ENCODE results near the gene TRIM34. TPM values are rescaled to one million over a fixed set of nuclear protein-coding genes. Genes with fewer than 3 reads are reported as not detected.
"Not testable (repeated sequence)": the region's sequence is repeated elsewhere in the genome, so short reads cannot be mapped to it uniquely, and the experiment has no call there.

Gene TRIM34
- total RNA-seq, 1 donor from 2014 or later = 4.6 TPM

GRCh38 chr11:5580577-5580976, 44.2 kb upstream of the TRIM34 start, which contains the start of gene OR52B6:
Gene OR52B6, plus strand, starts transcription at chr11:5580877. Its CDS starts 0 bp downstream, at chr11:5580877.
- Histone ChIP-seq H3K36me3 (ENCODE audit: insufficient read depth, low read length) (no peaks in the 10 kb centered on the region), H3K27ac (ENCODE audit: low read depth, low read length) (no peak within 1 kb of the TSS), H3K9me3 (ENCODE audit: insufficient read depth, low read depth, low read length) (no peaks in the 10 kb centered on the region), H3K4me3 (ENCODE audit: insufficient read depth, low read depth, low read length) (no peak within 1 kb of the TSS), H3K4me1 (ENCODE audit: insufficient read depth, low read length) (no peaks in the 10 kb centered on the region), H2AFZ (ENCODE audit: low read depth, low read length) (no peak within 1 kb of the TSS), H4K20me1 (ENCODE audit: insufficient read depth, low read length) (no peaks in the 10 kb centered on the region), H3K79me2 (ENCODE audit: insufficient read depth, low read length) (no peaks in the 10 kb centered on the region), H3K27me3 (ENCODE audit: insufficient read depth, low read length) (no peaks in the 10 kb centered on the region), H3K9ac (ENCODE audit: low read length) (no peak within 1 kb of the TSS), H3K4me2 (ENCODE audit: low read length) (no peak within 1 kb of the TSS)
- Mint-ChIP-seq H3K36me3 (ENCODE audit: low read depth, unreplicated experiment) (no peaks in the 10 kb centered on the region), H3K27ac (ENCODE audit: unreplicated experiment) (no peak within 1 kb of the TSS), H3K9me3 (ENCODE audit: unreplicated experiment) (peaks cover 2% of the 10 kb centered on the region), H3K4me3 (ENCODE audit: unreplicated experiment) (no peak within 1 kb of the TSS), H3K4me1 (ENCODE audit: low read depth, unreplicated experiment) (no peaks in the 10 kb centered on the region), H3K27me3 (ENCODE audit: low read depth, unreplicated experiment) (no peaks in the 10 kb centered on the region)
- no peak for DNase-seq (ENCODE audit: low read depth)
- TF ChIP-seq, protein P1, sequence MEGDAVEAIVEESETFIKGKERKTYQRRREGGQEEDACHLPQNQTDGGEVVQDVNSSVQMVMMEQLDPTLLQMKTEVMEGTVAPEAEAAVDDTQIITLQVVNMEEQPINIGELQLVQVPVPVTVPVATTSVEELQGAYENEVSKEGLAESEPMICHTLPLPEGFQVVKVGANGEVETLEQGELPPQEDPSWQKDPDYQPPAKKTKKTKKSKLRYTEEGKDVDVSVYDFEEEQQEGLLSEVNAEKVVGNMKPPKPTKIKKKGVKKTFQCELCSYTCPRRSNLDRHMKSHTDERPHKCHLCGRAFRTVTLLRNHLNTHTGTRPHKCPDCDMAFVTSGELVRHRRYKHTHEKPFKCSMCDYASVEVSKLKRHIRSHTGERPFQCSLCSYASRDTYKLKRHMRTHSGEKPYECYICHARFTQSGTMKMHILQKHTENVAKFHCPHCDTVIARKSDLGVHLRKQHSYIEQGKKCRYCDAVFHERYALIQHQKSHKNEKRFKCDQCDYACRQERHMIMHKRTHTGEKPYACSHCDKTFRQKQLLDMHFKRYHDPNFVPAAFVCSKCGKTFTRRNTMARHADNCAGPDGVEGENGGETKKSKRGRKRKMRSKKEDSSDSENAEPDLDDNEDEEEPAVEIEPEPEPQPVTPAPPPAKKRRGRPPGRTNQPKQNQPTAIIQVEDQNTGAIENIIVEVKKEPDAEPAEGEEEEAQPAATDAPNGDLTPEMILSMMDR (IDR thresholded peaks at IDR 0.05; ENCODE audit: insufficient read depth, low read depth, low read length) = no peak
- no peak for TF ChIP-seq EZH2 (IDR thresholded peaks at IDR 0.05; ENCODE audit: insufficient read depth, low read length)
- no peak for FAIRE-seq

- no peaks in the 10 kb centered on the region for H3K36me3 ChIP-seq (ENCODE audit: insufficient read depth, low read length)
- no peak overlapping the region for H2AFZ ChIP-seq (ENCODE audit: low read depth, low read length)
- H3K4me2 ChIP-seq (ENCODE audit: low read length) = no peak overlapping the region
- H3K79me2 ChIP-seq (ENCODE audit: insufficient read depth, low read length) = no peaks in the 10 kb centered on the region
- H3K36me3 Mint-ChIP-seq (ENCODE audit: low read depth, unreplicated experiment) = no peaks in the 10 kb centered on the region
- no peak overlapping the region for H3K9ac ChIP-seq (ENCODE audit: low read length)
- H3K27me3 ChIP-seq (ENCODE audit: insufficient read depth, low read length) = no peaks in the 10 kb centered on the region
- no peak overlapping the region for H3K27ac Mint-ChIP-seq (ENCODE audit: unreplicated experiment)
- no peaks in the 10 kb centered on the region for H3K27me3 Mint-ChIP-seq (ENCODE audit: low read depth, unreplicated experiment)
- H3K27ac ChIP-seq (ENCODE audit: low read depth, low read length) = no peak overlapping the region
- H3K9me3 ChIP-seq (ENCODE audit: insufficient read depth, low read depth, low read length) = no peaks in the 10 kb centered on the region
- TF ChIP-seq EZH2 (IDR thresholded peaks at IDR 0.05; ENCODE audit: insufficient read depth, low read length) = no peak
- TF ChIP-seq, protein P1 (IDR thresholded peaks at IDR 0.05; ENCODE audit: insufficient read depth, low read depth, low read length) = no peak
- no peaks in the 10 kb centered on the region for H3K4me1 ChIP-seq (ENCODE audit: insufficient read depth, low read length)
- no peaks in the 10 kb centered on the region for H3K4me1 Mint-ChIP-seq (ENCODE audit: low read depth, unreplicated experiment)
- no peak for FAIRE-seq
- no peak overlapping the region for H3K4me3 ChIP-seq (ENCODE audit: insufficient read depth, low read depth, low read length)
- DNase-seq (ENCODE audit: low read depth) = no peak
- H3K4me3 Mint-ChIP-seq (ENCODE audit: unreplicated experiment) = no peak overlapping the region
- H4K20me1 ChIP-seq (ENCODE audit: insufficient read depth, low read length) = no peaks in the 10 kb centered on the region
- peaks cover 2% of the 10 kb centered on the region for H3K9me3 Mint-ChIP-seq (ENCODE audit: unreplicated experiment)
Measured at GRCh38 chr11:5581014-5581413, 43.8 kb upstream of the TRIM34 start.

DNA sequence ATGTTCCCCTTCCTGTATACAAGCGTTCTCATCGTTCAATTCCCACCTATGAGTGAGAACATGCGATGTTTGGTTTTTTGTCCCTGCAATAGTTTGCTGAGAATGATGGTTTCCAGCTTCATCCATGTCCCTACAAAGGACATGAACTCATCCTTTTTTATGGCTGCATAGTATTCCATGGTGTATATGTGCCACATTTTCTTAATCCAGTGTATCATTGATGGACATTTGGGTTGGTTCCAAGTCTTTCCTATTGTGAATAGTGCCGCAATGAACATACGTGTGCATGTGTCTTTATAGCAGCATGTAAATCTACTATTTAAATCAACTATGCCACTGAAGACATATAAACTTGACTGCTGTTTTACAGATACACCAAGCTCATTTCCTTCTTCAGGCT, 40.3 kb upstream of the TRIM34 start:
- not testable (repeated sequence) for H3K4me3 ChIP-seq (ENCODE audit: insufficient read depth, low read depth, low read length); H3K79me2 ChIP-seq (ENCODE audit: insufficient read depth, low read length); H3K4me3 Mint-ChIP-seq (ENCODE audit: unreplicated experiment); H3K36me3 ChIP-seq (ENCODE audit: insufficient read depth, low read length); H3K9me3 Mint-ChIP-seq (ENCODE audit: unreplicated experiment); DNase-seq (ENCODE audit: low read depth); FAIRE-seq; H3K4me1 ChIP-seq (ENCODE audit: insufficient read depth, low read length); H3K27me3 Mint-ChIP-seq (ENCODE audit: low read depth, unreplicated experiment); H4K20me1 ChIP-seq (ENCODE audit: insufficient read depth, low read length); H3K27me3 ChIP-seq (ENCODE audit: insufficient read depth, low read length); H3K4me2 ChIP-seq (ENCODE audit: low read length); H3K4me1 Mint-ChIP-seq (ENCODE audit: low read depth, unreplicated experiment); H3K27ac ChIP-seq (ENCODE audit: low read depth, low read length); H3K36me3 Mint-ChIP-seq (ENCODE audit: low read depth, unreplicated experiment); H2AFZ ChIP-seq (ENCODE audit: low read depth, low read length); H3K27ac Mint-ChIP-seq (ENCODE audit: unreplicated experiment); H3K9ac ChIP-seq (ENCODE audit: low read length); H3K9me3 ChIP-seq (ENCODE audit: insufficient read depth, low read depth, low read length)

GRCh38 chr11:5589906-5590305, 34.9 kb upstream of the TRIM34 start:
- not testable (repeated sequence) for FAIRE-seq; H3K9ac ChIP-seq (ENCODE audit: low read length); H3K36me3 ChIP-seq (ENCODE audit: insufficient read depth, low read length); H3K4me3 Mint-ChIP-seq (ENCODE audit: unreplicated experiment); H3K4me2 ChIP-seq (ENCODE audit: low read length); H3K9me3 Mint-ChIP-seq (ENCODE audit: unreplicated experiment); H3K27ac ChIP-seq (ENCODE audit: low read depth, low read length); H3K4me3 ChIP-seq (ENCODE audit: insufficient read depth, low read depth, low read length); H2AFZ ChIP-seq (ENCODE audit: low read depth, low read length); H3K79me2 ChIP-seq (ENCODE audit: insufficient read depth, low read length); DNase-seq (ENCODE audit: low read depth); H3K9me3 ChIP-seq (ENCODE audit: insufficient read depth, low read depth, low read length); H3K36me3 Mint-ChIP-seq (ENCODE audit: low read depth, unreplicated experiment); H3K4me1 ChIP-seq (ENCODE audit: insufficient read depth, low read length); H3K27me3 Mint-ChIP-seq (ENCODE audit: low read depth, unreplicated experiment); H3K27ac Mint-ChIP-seq (ENCODE audit: unreplicated experiment); H4K20me1 ChIP-seq (ENCODE audit: insufficient read depth, low read length); H3K27me3 ChIP-seq (ENCODE audit: insufficient read depth, low read length)
- peaks cover 15% of the 10 kb centered on the region for H3K4me1 Mint-ChIP-seq (ENCODE audit: low read depth, unreplicated experiment)

Measured in astrocyte (in vitro differentiated cells and primary cell).